Panc1 (cell line): ENCODE data around the gene FAM83B. TPM values are rescaled to one million over a fixed set of nuclear protein-coding genes. Genes with fewer than 3 reads are reported as not detected.

Experiments used
- ATAC-seq: fragments of 200-7000 bp; cut with Tn5 transposase; 2 replicates; pipeline ENCODE4 v1.9.1; 2020; ENCODE audit warnings: mild to moderate bottlenecking, moderate library complexity
- BruUV-seq: library from RNA; stranded (reverse); fragments of 400-500 nt; replicated peaks from 2 replicates; lab custom pipeline; 2021; lab: Mats Ljungman, UMichigan
- CTCF ChIA-PET: fragments of 300-600 bp; sonication (Branson Sonifier 250); formaldehyde crosslinking; loops from one replicate; lab custom pipeline; 2022; ENCODE audit warnings: antibody characterized with exemption; lab: Charles Lee
- POLR2A ChIA-PET: fragments of 300-600 bp; sonication (Branson Sonifier 250); formaldehyde crosslinking; loops from one replicate; lab custom pipeline; 2022; ENCODE audit warnings: antibody characterized with exemption; lab: Charles Lee
- DNase-seq: peaks from one replicate; pipeline ENCODE4 v3.0.0-alpha.2; 2010; ENCODE audit warnings: low read depth, low spot score
- H3K27ac ChIP-seq: 2 replicates; pipeline ENCODE4 v1.5.1; 2011; ENCODE audit warnings: mild to moderate bottlenecking, low read length, inconsistent platforms
- H3K27me3 ChIP-seq: fragments of 200-500 bp; sonication (Bioruptor generic); 2 replicates; pipeline ENCODE4 v1.6.0; 2014; ENCODE audit warnings: low read length, inconsistent platforms; ENCODE audit not compliant: control insufficient read depth, insufficient read depth
- H3K36me3 ChIP-seq: fragments of 200-500 bp; sonication (Bioruptor generic); 2 replicates; pipeline ENCODE4 v1.5.1; 2014; ENCODE audit warnings: inconsistent platforms, mild to moderate bottlenecking, low read length, moderate library complexity; ENCODE audit not compliant: control insufficient read depth, insufficient read depth
- H3K4me1 ChIP-seq: 2 replicates; pipeline ENCODE4 v1.5.1; 2011; ENCODE audit warnings: inconsistent platforms, mild to moderate bottlenecking, low read length, moderate library complexity; ENCODE audit not compliant: control insufficient read depth, insufficient read depth
- H3K4me3 ChIP-seq, 2 experiments: 2 replicates each; pipeline ENCODE4 v1.5.1; 2011 to 2012; ENCODE audit warnings: low read depth in 2 of 2, low read length in 2 of 2, mild to moderate bottlenecking in 2 of 2, inconsistent platforms in 1 of 2, moderate library complexity in 1 of 2
- H3K9me3 ChIP-seq: fragments of 200-500 bp; sonication (Bioruptor generic); 2 replicates; pipeline ENCODE4 v1.5.1; 2014; ENCODE audit warnings: low read depth, mild to moderate bottlenecking, inconsistent platforms, low read length, moderate library complexity; ENCODE audit not compliant: control insufficient read depth, insufficient read depth
- CTCF ChIP-seq: fragments of 450-650 bp; IDR thresholded peaks from 2 replicates; pipeline ENCODE4 v1.5.1; 2017; ENCODE audit warnings: mild to moderate bottlenecking
- POLR2AphosphoS5 ChIP-seq: IDR thresholded peaks from 2 replicates; pipeline ENCODE4 v1.6.1; 2012; ENCODE audit warnings: mild to moderate bottlenecking, low read depth, low read length, moderate library complexity
- SIN3A ChIP-seq: IDR thresholded peaks from 2 replicates; pipeline ENCODE4 v1.6.1; 2012; ENCODE audit warnings: low read depth, mild to moderate bottlenecking, low read length, moderate library complexity, borderline replicate concordance; ENCODE audit not compliant: insufficient read depth
- TCF7L2 ChIP-seq: IDR thresholded peaks from 2 replicates; pipeline ENCODE4 v1.6.1; 2011; ENCODE audit warnings: mild to moderate bottlenecking, low read depth, low read length, inconsistent platforms
- in situ Hi-C: cut with HindIII; loops from 2 replicates; pipeline ENCODE4 v1.10.0; 2016; ENCODE audit warnings: low sequenced_read_pairs, low pct_unique_long_range_greater_than_20kb
- intact Hi-C: fragments of 100-400 bp; cut with micrococcal nuclease; formaldehyde crosslinking; loops from one replicate; pipeline ENCODE4 v1.10.0; 2022; ENCODE audit not compliant: unreplicated experiment
- total RNA-seq: library from RNA; stranded (reverse); gene quantifications from one replicate; pipeline ENCODE4 v1.2.1, GENCODE V29; 2021; ENCODE audit not compliant: unreplicated experiment
- TF ChIP-seq, protein P1 (sequence below), 2 experiments: IDR thresholded peaks; 2 replicates each; pipeline ENCODE4 v1.6.1; 2011 to 2012; ENCODE audit warnings: low read depth in 2 of 2, control low read depth in 1 of 2, low read length in 1 of 2, mild to moderate bottlenecking in 1 of 2, moderate library complexity in 1 of 2; ENCODE audit not compliant: insufficient read depth in 1 of 2

Gene FAM83B
- total RNA-seq, 1 experiment from 2014 or later: not detected

DNA sequence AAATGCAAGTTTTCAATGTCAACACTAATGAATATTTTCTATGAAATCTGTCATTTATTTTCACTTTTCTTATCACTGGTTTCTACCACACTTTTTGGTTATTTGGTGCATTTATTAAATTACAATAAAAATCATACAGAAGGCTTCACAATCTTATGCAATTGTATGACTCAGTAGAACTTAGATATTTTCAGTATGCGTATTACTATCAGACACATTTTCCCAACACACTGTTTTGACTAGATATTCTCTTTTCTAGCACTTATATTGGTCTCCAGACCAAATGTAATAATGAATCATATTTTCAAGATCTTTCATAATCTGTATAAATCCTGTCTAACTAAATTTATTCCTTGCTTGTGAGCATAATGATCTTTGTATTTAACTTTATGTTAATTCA is 74.1 kb downstream of the FAM83B start:
- CTCF ChIA-PET: no interaction called here
- no peaks in the 10 kb centered on the region for H3K4me1 ChIP-seq
- no peaks in the 10 kb centered on the region for H3K9me3 ChIP-seq
- in situ Hi-C loops (no loop called here), intact Hi-C loops (no loop called here)
- DNase-seq: no peak
- no peak overlapping the region for H3K27ac ChIP-seq
- POLR2A ChIA-PET: no interaction called here
- H3K27me3 ChIP-seq: no peaks in the 10 kb centered on the region
- no peaks in the 10 kb centered on the region for H3K36me3 ChIP-seq
- ATAC-seq: no peak
- TF ChIP-seq CTCF (no peak), POLR2AphosphoS5 (no peak), SIN3A (no peak), TCF7L2 (no peak)
- TF ChIP-seq, protein P1, sequence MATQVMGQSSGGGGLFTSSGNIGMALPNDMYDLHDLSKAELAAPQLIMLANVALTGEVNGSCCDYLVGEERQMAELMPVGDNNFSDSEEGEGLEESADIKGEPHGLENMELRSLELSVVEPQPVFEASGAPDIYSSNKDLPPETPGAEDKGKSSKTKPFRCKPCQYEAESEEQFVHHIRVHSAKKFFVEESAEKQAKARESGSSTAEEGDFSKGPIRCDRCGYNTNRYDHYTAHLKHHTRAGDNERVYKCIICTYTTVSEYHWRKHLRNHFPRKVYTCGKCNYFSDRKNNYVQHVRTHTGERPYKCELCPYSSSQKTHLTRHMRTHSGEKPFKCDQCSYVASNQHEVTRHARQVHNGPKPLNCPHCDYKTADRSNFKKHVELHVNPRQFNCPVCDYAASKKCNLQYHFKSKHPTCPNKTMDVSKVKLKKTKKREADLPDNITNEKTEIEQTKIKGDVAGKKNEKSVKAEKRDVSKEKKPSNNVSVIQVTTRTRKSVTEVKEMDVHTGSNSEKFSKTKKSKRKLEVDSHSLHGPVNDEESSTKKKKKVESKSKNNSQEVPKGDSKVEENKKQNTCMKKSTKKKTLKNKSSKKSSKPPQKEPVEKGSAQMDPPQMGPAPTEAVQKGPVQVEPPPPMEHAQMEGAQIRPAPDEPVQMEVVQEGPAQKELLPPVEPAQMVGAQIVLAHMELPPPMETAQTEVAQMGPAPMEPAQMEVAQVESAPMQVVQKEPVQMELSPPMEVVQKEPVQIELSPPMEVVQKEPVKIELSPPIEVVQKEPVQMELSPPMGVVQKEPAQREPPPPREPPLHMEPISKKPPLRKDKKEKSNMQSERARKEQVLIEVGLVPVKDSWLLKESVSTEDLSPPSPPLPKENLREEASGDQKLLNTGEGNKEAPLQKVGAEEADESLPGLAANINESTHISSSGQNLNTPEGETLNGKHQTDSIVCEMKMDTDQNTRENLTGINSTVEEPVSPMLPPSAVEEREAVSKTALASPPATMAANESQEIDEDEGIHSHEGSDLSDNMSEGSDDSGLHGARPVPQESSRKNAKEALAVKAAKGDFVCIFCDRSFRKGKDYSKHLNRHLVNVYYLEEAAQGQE (IDR thresholded peaks at IDR 0.05; ENCODE audit: insufficient read depth in 1 of 2, low read depth in 2 of 2, low read length in 1 of 2): no peak
- H3K4me3 ChIP-seq: no peak overlapping the region
- BruUV-seq: no TSS peak

GRCh38 chr6:54921891-54922290 is 75.3 kb downstream of the FAM83B start:
- H3K36me3 ChIP-seq: no peaks in the 10 kb centered on the region

More at GRCh38 chr6:54921891-54922290, 75.3 kb downstream of the FAM83B start:
- Histone ChIP-seq H3K27ac (no peak overlapping the region), H3K4me1 (no peaks in the 10 kb centered on the region), H3K27me3 (no peaks in the 10 kb centered on the region), H3K4me3 (no peak overlapping the region), H3K9me3 (no peaks in the 10 kb centered on the region)
- CTCF ChIA-PET: no interaction called here
- in situ Hi-C loops (no loop called here), intact Hi-C loops (no loop called here)
- DNase-seq (no peak), ATAC-seq (no peak)
- no TSS peak for BruUV-seq
- TF ChIP-seq POLR2AphosphoS5 (no peak), CTCF (no peak)
- POLR2A ChIA-PET: no interaction called here
